ENCODE data around the gene BCL11B. TPM values are rescaled to one million over a fixed set of nuclear protein-coding genes. Genes with fewer than 3 reads are reported as not detected.
"Not testable (repeated sequence)": the region's sequence is repeated elsewhere in the genome, so short reads cannot be mapped to it uniquely, and the experiment has no call there.

BCL11B gene
- total and polyA plus RNA-seq, 10 of the 15 experiments (the other 5 are each of a cell fraction or from before 2014, with no cell fraction given), result 0.38 to 5.5 (median 1.3) TPM

DNA sequence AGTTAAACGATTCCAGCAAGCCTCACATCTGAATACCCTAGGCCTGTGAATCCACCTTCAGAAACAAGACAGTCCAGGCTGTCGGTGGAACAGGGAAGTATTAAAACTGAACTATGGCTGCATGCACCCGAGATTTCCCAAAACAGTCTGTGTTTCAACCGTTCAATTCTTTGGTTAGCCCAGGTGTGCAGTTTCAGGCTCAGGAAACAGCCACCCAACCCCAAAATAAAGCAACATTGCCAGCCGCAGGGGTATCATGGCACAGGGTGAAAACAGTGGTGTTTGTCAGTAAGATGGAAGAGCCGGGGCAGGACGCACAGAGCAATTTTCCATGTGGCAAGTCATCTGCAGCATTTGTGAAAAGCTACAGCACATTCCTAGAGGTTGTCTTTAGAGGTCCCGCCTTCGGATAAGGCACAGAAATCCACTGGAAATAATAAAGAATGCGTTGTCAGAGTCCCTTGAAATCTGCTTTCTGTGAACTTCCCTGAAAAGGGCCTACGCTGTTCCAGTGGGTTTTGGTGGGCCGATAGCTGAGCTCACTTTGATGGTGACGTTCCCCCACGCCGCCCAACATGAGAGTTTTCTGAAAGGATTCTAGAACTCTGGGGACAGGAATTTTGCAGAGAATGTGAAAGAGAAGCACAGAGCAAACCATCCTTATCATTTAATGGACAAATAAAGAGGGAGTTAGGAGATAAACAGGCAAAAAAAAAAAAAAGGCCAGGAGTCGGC, 84.9 kb downstream of the BCL11B start:
- Histone ChIP-seq H3K36me3 (ENCODE audit: control insufficient read depth in 2 of 2, insufficient read depth in 2 of 2, low read length in 1 of 2) (no peaks in the 10 kb centered on the region), H2AFZ (ENCODE audit: control insufficient read depth, low read depth, low read length) (no peak overlapping the region), H3K9ac (ENCODE audit: control insufficient read depth, insufficient read depth, low read length) (no peak overlapping the region), H4K20me1 (ENCODE audit: control insufficient read depth, insufficient read depth) (no peaks in the 10 kb centered on the region), H3K4me3 (no peak overlapping the region), H3K79me2 (ENCODE audit: control insufficient read depth, insufficient read depth, low read length) (no peaks in the 10 kb centered on the region), H3K27ac (ENCODE audit: control insufficient read depth, insufficient read depth) (no peak overlapping the region), H3K4me1 (ENCODE audit: control insufficient read depth, insufficient read depth, low read length) (no peaks in the 10 kb centered on the region), H3K4me2 (ENCODE audit: control insufficient read depth, insufficient read depth) (no peak overlapping the region), H3K27me3 (replicated peaks in 1 of 2; ENCODE audit: control insufficient read depth in 2 of 2, insufficient read depth in 2 of 2, low read length in 1 of 2) (no peaks in the 10 kb centered on the region), H3K9me3 (replicated peaks; ENCODE audit: control insufficient read depth, insufficient read depth, low read length) (no peaks in the 10 kb centered on the region; the same call in 2 of the 3 replicates)
- BruUV-seq (replicated peaks), result no TSS peak
- TF ChIP-seq, protein P1, sequence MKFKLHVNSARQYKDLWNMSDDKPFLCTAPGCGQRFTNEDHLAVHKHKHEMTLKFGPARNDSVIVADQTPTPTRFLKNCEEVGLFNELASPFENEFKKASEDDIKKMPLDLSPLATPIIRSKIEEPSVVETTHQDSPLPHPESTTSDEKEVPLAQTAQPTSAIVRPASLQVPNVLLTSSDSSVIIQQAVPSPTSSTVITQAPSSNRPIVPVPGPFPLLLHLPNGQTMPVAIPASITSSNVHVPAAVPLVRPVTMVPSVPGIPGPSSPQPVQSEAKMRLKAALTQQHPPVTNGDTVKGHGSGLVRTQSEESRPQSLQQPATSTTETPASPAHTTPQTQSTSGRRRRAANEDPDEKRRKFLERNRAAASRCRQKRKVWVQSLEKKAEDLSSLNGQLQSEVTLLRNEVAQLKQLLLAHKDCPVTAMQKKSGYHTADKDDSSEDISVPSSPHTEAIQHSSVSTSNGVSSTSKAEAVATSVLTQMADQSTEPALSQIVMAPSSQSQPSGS (IDR thresholded peaks at IDR 0.05; ENCODE audit: low read length), result no peak
- no peak for TF ChIP-seq ZBED1 (IDR thresholded peaks at IDR 0.05; ENCODE audit: borderline replicate concordance)
- TF ChIP-seq FOS (IDR thresholded peaks at IDR 0.05; ENCODE audit: borderline replicate concordance, extremely low read depth, insufficient read length), result no peak
- TF ChIP-seq MEF2A (IDR thresholded peaks at IDR 0.05; ENCODE audit: insufficient read depth, low read depth, low read length), result no peak
- WGBS (ENCODE audit: insufficient coverage, insufficient replicate concordance, low lambda C conversion rate, missing lambda C conversion rate), result 45% methylated on average over 15 of the region's 16 CpGs
- ChIA-PET SMC1A (ENCODE audit: uncharacterized antibody, unreplicated experiment) (no interaction called here), POLR2A (no interaction called here), RAD21 (ENCODE audit: unreplicated experiment) (no interaction called here), CTCF (no interaction called here)
- FAIRE-seq (no peak), ATAC-seq (no peak), DNase-seq (ENCODE audit: low read depth, low spot score) (no peak)
- in situ Hi-C loops (cut with MboI) (no loop called here), intact Hi-C loops (cut with micrococcal nuclease; ENCODE audit: unreplicated experiment) (no loop called here)

DNA sequence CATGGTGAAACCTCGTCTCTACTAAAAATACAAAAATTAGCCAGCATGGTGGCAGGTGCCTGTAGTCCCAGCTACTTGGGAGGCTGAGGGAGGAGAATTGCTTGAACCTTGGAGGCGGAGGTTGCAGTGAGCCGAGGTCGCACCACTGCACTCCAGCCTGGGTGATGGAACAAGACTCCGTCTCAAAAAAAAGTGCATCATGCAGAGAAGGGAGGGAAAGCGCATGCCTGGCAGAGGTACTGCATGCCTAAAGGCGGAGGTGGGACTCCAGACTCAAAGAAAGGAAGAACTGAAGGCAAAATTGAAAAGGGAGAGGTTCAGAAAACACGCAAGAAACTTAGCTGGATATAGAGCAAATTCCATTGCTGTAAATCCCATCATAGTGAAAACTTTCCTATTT, 85.7 kb downstream of the BCL11B start:
- FAIRE-seq; H3K4me2 ChIP-seq (ENCODE audit: control insufficient read depth, insufficient read depth); H2AFZ ChIP-seq (ENCODE audit: control insufficient read depth, low read depth, low read length); CTCF ChIA-PET; H3K27me3 ChIP-seq (replicated peaks in 1 of 2; ENCODE audit: control insufficient read depth in 2 of 2, insufficient read depth in 2 of 2, low read length in 1 of 2); H3K36me3 ChIP-seq (ENCODE audit: control insufficient read depth in 2 of 2, insufficient read depth in 2 of 2, low read length in 1 of 2); POLR2A ChIA-PET; H4K20me1 ChIP-seq (ENCODE audit: control insufficient read depth, insufficient read depth); RAD21 ChIA-PET (ENCODE audit: unreplicated experiment); H3K27ac ChIP-seq (ENCODE audit: control insufficient read depth, insufficient read depth); H3K4me3 ChIP-seq; intact Hi-C loops (cut with micrococcal nuclease; ENCODE audit: unreplicated experiment); DNase-seq (ENCODE audit: low read depth, low spot score); H3K4me1 ChIP-seq (ENCODE audit: control insufficient read depth, insufficient read depth, low read length); ATAC-seq; in situ Hi-C loops (cut with MboI); H3K79me2 ChIP-seq (ENCODE audit: control insufficient read depth, insufficient read depth, low read length); H3K9me3 ChIP-seq (replicated peaks; ENCODE audit: control insufficient read depth, insufficient read depth, low read length); SMC1A ChIA-PET (ENCODE audit: uncharacterized antibody, unreplicated experiment); BruUV-seq (replicated peaks); H3K9ac ChIP-seq (ENCODE audit: control insufficient read depth, insufficient read depth, low read length): not testable (repeated sequence)
- 33% methylated on average over 8 of the region's 8 CpGs for WGBS (ENCODE audit: insufficient coverage, insufficient replicate concordance, low lambda C conversion rate, missing lambda C conversion rate)
